Frontal cortex (tissue), 4 donors: Measurements from ENCODE around the gene IFT22. TPM values are rescaled to one million over a fixed set of nuclear protein-coding genes. Genes with fewer than 3 reads are reported as not detected.
"Not testable (repeated sequence)": the region's sequence is repeated elsewhere in the genome, so short reads cannot be mapped to it uniquely, and the experiment has no call there.

Experiments
- DNase-seq, 2 donors: peaks; one replicate each; pipeline ENCODE4 v3.0.0; 2012; ENCODE audit warnings: low spot score in 2 of 2
- FAIRE-seq: peaks from 2 replicates; lab custom pipeline; 2012; peaks lifted over from hg19 to GRCh38; lab: Jason Lieb, UNC
- small RNA-seq: library from RNA; depleted of rRNA; stranded (forward); fragments of <200 nt; gene quantifications from one replicate; pipeline ENCODE3, GENCODE V24; 2014
- total RNA-seq: library from RNA; depleted of rRNA; stranded (reverse); fragments of >200 nt; gene quantifications from one replicate; pipeline ENCODE4 v1.2.3, GENCODE V29; 2014
- donor health status: control.
- donor health status: control.
- donor health status: control.

Gene IFT22
- total RNA-seq, 1 donor from 2014 or later: 33.8 TPM

DNA sequence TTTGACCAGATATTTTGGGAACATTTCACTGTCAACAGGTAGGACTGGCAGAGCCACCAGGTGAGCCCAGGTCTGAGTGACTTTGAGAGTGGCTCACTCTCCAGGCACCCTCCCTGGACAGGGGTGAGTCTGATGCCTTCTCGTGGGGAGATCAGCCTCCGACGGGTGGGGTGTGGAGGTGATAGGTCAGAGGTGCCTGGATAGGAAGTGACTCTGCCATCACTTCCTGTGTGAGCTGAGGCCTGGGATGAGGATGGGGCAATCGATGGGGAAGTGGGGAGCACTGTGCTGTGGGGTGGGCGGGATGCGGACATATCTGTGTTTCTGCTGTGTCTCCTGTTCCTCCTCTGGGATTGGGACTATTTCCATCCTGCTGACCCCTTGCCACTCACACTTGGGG lies 34.6 kb downstream of the IFT22 start:
- DNase-seq (no peak), FAIRE-seq (no peak)

DNA sequence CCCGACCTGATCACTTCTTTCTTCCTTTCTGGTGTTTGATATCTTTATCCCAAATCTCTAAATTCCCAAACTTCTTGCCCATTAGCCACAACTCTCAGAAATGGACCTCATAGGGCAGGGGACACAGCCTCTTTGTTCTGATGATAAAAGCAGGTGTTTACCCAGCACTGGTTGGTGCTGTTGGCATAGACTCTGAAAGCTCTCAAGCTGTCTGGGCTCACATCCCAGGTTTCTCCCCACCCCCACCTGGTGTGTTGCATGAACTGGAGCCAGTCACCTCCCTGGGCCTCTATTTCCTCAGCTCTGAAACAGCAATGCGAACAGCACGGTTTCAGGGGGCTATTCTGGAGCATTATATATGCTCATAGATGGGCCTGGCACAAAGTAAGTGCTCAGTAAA lies 35.7 kb downstream of the IFT22 start:
- not testable (repeated sequence) for FAIRE-seq

GRCh38 chr7:101285171-101285570 lies 36.4 kb downstream of the IFT22 start:
- DNase-seq: no peak
- FAIRE-seq: no peak

More for the DNA sequence above, 35.7 kb downstream of the IFT22 start:
- DNase-seq: not testable (repeated sequence)

- FAIRE-seq, DNase-seq: not testable (repeated sequence)
These were observed 40.7 kb downstream of the IFT22 start for GRCh38 chr7:101280912-101281311.

DNA sequence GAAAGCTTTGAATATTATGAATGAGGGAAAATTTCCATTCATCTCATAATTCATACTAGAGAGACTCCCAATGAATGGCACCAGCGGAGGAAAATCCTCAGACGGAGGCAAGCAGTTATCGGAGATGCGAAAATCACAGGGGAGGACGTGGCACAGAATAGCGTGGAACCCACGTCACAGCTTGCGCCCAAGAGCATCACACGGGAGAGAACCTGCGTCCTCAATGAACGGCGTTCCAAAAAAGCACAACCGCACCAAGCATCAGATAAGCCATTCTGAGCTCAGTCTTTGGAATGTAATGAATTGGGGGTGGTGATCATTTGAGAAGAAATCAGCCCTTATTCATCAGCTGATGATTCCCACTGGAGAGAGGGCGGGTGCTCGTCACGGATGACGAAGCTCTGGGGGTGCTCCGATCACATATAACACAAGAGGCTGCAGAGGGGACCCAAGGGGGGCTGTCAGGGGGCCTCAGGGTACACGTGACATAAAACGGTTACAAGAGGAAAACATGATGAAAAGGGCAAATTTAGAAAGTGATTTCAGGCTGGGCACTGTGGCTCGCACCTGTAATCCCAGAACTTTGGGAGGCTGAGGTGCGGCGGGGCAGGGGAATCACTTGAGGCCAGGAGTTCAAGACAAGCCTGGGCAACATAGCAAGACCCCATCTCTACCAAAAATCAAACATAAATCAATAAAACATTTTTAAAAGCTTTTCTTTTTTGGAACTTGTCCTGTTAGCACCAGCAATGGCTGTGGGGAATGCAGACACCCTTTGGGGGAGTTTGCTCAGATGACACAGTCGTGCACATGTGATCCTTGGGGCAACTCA lies 42.9 kb downstream of the IFT22 start:
- DNase-seq: no peak
- FAIRE-seq: no peak

GRCh38 chr7:101277155-101277554 lies 44.5 kb downstream of the IFT22 start:
- DNase-seq (no peak), FAIRE-seq (no peak)

GRCh38 chr7:101273206-101273605 lies 48.4 kb downstream of the IFT22 start:
- DNase-seq (no peak), FAIRE-seq (no peak)

- FAIRE-seq (no peak), DNase-seq (no peak)
These were observed 50.6 kb downstream of the IFT22 start for GRCh38 chr7:101271021-101271420.

DNA sequence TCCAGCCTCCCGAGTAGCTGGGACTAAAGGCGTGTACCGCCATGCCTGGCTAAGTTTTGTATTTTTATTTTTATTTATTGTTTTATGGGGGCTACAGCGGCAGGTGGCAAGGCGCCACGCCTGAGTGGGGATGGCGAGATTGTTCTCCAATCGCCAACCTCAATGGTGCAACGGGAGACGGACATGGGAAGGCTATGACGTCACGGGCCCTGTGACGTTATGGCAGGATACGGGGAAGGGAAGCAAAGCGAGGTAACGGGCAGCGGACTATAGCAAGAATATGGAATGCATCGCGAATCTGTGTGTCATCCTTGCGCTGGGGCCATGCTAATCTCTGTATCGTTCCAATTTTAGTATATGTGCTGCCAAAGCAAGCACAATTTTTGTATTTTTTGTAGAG lies 51.9 kb downstream of the IFT22 start:
- DNase-seq (no peak), FAIRE-seq (no peak)

GRCh38 chr7:101265622-101266516 lies 55.7 kb downstream of the IFT22 start:
- no peak for DNase-seq
- no peak for FAIRE-seq

DNA sequence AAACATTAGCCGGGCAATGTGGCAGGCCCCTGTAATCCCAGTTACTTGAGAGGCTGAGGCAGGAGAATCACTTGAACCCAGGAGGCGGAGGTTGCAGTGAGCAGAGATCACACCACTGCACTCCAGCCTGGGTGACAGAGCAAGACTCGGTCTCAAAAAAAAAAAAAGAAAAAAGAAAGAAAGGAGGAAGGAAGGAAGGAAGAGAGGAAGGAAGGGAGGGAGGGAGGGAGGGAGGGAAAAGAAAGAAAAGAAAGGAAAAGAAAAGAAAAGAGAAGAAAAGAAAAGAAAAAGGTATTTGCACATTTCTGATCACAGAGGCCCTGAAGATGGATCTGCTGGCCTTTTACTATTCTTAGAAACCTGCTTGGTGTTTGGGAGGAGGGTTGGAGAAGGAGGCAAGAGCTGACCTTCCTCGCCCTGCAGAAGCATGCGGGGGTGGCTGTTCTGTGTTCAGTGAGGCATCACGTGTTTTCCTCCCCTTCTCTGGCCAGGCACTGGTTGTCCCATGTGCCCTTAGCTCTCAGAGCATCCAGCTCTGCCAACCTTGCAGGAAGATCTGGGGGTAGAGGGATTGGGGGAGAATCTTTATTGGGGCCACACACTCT lies 57.4 kb downstream of the IFT22 start:
- not testable (repeated sequence) for DNase-seq, FAIRE-seq

Small RNA genes lying within 50 kb of the gene (small RNA-seq; reads per million reads assigned to genes)
- gene RNU6-1104P: not detected

Other genes with a start within 250 kb of the IFT22 start
- gene TRIM56, start 236.3 kb downstream of the IFT22 start, total RNA-seq: 0.82 TPM
- under 0.01 TPM for gene SERPINE1, start 194.7 kb downstream of the IFT22 start, total RNA-seq
- 139 TPM for gene AP1S1, start 167.3 kb downstream of the IFT22 start, total RNA-seq
- 7.7 TPM for gene VGF, start 156.2 kb downstream of the IFT22 start, total RNA-seq
- gene NAT16, start 141.5 kb downstream of the IFT22 start, total RNA-seq: 0.82 TPM
- gene MOGAT3, start 120.8 kb downstream of the IFT22 start, total RNA-seq: not detected
- gene PLOD3, start 104.2 kb downstream of the IFT22 start, total RNA-seq: 8.2 TPM
- 46.1 TPM for gene ZNHIT1, start 103.6 kb downstream of the IFT22 start, total RNA-seq
- gene CLDN15, start 84.0 kb downstream of the IFT22 start, total RNA-seq: 2.9 TPM
- gene FIS1, start 76.7 kb downstream of the IFT22 start, total RNA-seq: 58.7 TPM
- 14.3 TPM for gene COL26A1, start 41.1 kb upstream of the IFT22 start, total RNA-seq